IMR-90 (cell line): ENCODE results near the gene ATIC. TPM values are rescaled to one million over a fixed set of nuclear protein-coding genes. Genes with fewer than 3 reads are reported as not detected.

Source experiments
- ATAC-seq: fragments of 200-7000 bp; cut with Tn5 transposase; 2 replicates; pipeline ENCODE4 v1.9.1; 2020; ENCODE audit warnings: low read depth, mild to moderate bottlenecking, moderate library complexity
- BruUV-seq: library from RNA; stranded (reverse); fragments of 400-500 nt; replicated peaks from 2 replicates; lab custom pipeline; 2021; lab: Mats Ljungman, UMichigan
- CTCF ChIA-PET: fragments of 300-600 bp; formaldehyde crosslinking; extraction: SDS; loops from one replicate; lab custom pipeline; 2021; ENCODE audit warnings: antibody characterized with exemption; lab: Yijun Ruan, JAX
- POLR2A ChIA-PET: fragments of 300-600 bp; sonication (Branson Sonifier 250); formaldehyde crosslinking; loops from one replicate; lab custom pipeline; 2022; ENCODE audit warnings: antibody characterized with exemption; ENCODE audit not compliant: unreplicated experiment; lab: Charles Lee
- DNase-seq: peaks from one replicate; pipeline ENCODE4 v3.0.0; 2013
- H2AFZ ChIP-seq: replicated peaks from 2 replicates; pipeline ENCODE3; 2013; ENCODE audit warnings: low read length, mild to moderate bottlenecking; ENCODE audit not compliant: poor library complexity
- H2AK5ac ChIP-seq: 2 replicates; pipeline ENCODE4 v1.6.1; 2013; ENCODE audit warnings: low read depth, low read length, inconsistent platforms
- H2AK9ac ChIP-seq: replicated peaks from 2 replicates; pipeline ENCODE3; 2013; ENCODE audit warnings: mild to moderate bottlenecking, low read depth, low read length, moderate library complexity; ENCODE audit not compliant: poor library complexity
- H2BK120ac ChIP-seq: 2 replicates; pipeline ENCODE4 v1.6.1; 2013; ENCODE audit warnings: low read depth, low read length, inconsistent platforms
- H2BK15ac ChIP-seq: 3 replicates; pipeline ENCODE4 v1.6.1; 2013; ENCODE audit warnings: low read depth, low read length, inconsistent platforms
- H2BK20ac ChIP-seq: 2 replicates; pipeline ENCODE4 v1.6.1; 2013; ENCODE audit warnings: low read depth, mild to moderate bottlenecking, inconsistent platforms, low read length, moderate library complexity
- H2BK5ac ChIP-seq: 2 replicates; pipeline ENCODE4 v1.6.1; 2013; ENCODE audit warnings: mild to moderate bottlenecking, low read depth, low read length, inconsistent platforms; ENCODE audit not compliant: poor library complexity, severe bottlenecking
- H3K14ac ChIP-seq: replicated peaks from 2 replicates; pipeline ENCODE4 v1.6.1; 2013; ENCODE audit warnings: low read depth, low read length, inconsistent platforms
- H3K18ac ChIP-seq: 2 replicates; pipeline ENCODE4 v1.6.1; 2013; ENCODE audit warnings: low read depth, low read length, control low read depth
- H3K23ac ChIP-seq: 2 replicates; pipeline ENCODE4 v1.6.1; 2013; ENCODE audit warnings: low read depth, low read length, inconsistent platforms
- H3K27ac ChIP-seq: 2 replicates; pipeline ENCODE4 v1.5.1; 2013; ENCODE audit warnings: mild to moderate bottlenecking, control low read depth, low read length; ENCODE audit not compliant: insufficient read depth
- H3K27me3 ChIP-seq: 2 replicates; pipeline ENCODE4 v1.6.1; 2013; ENCODE audit warnings: low read length; ENCODE audit not compliant: control insufficient read depth, insufficient read depth
- H3K36me3 ChIP-seq: 2 replicates; pipeline ENCODE4 v1.6.1; 2013; ENCODE audit warnings: low read length, mixed read lengths; ENCODE audit not compliant: control insufficient read depth, insufficient read depth
- H3K4ac ChIP-seq: 2 replicates; pipeline ENCODE4 v1.6.1; 2013; ENCODE audit warnings: low read depth, low read length, inconsistent platforms
- H3K4me1 ChIP-seq: 2 replicates; pipeline ENCODE4 v1.6.1; 2013; ENCODE audit warnings: low read length, mixed read lengths; ENCODE audit not compliant: control insufficient read depth, insufficient read depth
- H3K4me2 ChIP-seq: 2 replicates; pipeline ENCODE4 v1.6.1; 2013; ENCODE audit warnings: low read depth, mild to moderate bottlenecking, control low read depth, low read length, moderate library complexity
- H3K4me3 ChIP-seq: 2 replicates; pipeline ENCODE4 v1.5.1; 2013; ENCODE audit warnings: low read depth, mild to moderate bottlenecking, control low read depth, low read length, moderate library complexity; ENCODE audit not compliant: insufficient read depth
- H3K56ac ChIP-seq: 2 replicates; pipeline ENCODE4 v1.6.1; 2013; ENCODE audit warnings: low read length, inconsistent platforms; ENCODE audit not compliant: insufficient read depth; ENCODE audit errors: extremely low read depth
- H3K79me1 ChIP-seq, 2 experiments: 2 replicates each; pipeline ENCODE4 v1.6.1; 2013; ENCODE audit warnings: low read length in 2 of 2, inconsistent platforms in 1 of 2, low read depth in 1 of 2
- H3K9ac ChIP-seq: 2 replicates; pipeline ENCODE4 v1.6.1; 2013; ENCODE audit warnings: low read depth, low read length, control low read depth
- H3K9me1 ChIP-seq: 2 replicates; pipeline ENCODE4 v1.6.1; 2013; ENCODE audit warnings: low read length, inconsistent platforms; ENCODE audit not compliant: insufficient read depth
- H3K9me3 ChIP-seq: 2 replicates; pipeline ENCODE4 v1.6.1; 2013; ENCODE audit warnings: low read length; ENCODE audit not compliant: control insufficient read depth, insufficient read depth
- H4K20me1 ChIP-seq: 2 replicates; pipeline ENCODE4 v1.6.1; 2013; ENCODE audit warnings: low read length, inconsistent platforms; ENCODE audit not compliant: insufficient read depth
- H4K5ac ChIP-seq: 2 replicates; pipeline ENCODE4 v1.6.1; 2013; ENCODE audit warnings: mild to moderate bottlenecking, low read depth, low read length, control low read depth
- H4K8ac ChIP-seq, 2 experiments: 2 replicates each; pipeline ENCODE4 v1.6.1; 2013; ENCODE audit warnings: low read depth in 2 of 2, low read length in 2 of 2, control low read depth in 1 of 2, inconsistent platforms in 1 of 2
- H4K91ac ChIP-seq: 2 replicates; pipeline ENCODE4 v1.6.1; 2013; ENCODE audit warnings: low read depth, low read length, inconsistent platforms; ENCODE audit not compliant: insufficient read depth
- BHLHE40 ChIP-seq: fragments of 150-350 bp; IDR thresholded peaks from 2 replicates; pipeline ENCODE4 v1.6.1; 2016; ENCODE audit warnings: mild to moderate bottlenecking, low read depth, low read length
- CEBPB ChIP-seq: IDR thresholded peaks from 2 replicates; pipeline ENCODE4 v1.6.1; 2012; ENCODE audit warnings: low read depth, low read length, improper control_type of control experiment
- CHD1 ChIP-seq: IDR thresholded peaks from 2 replicates; pipeline ENCODE4 v1.6.1; 2012; ENCODE audit warnings: low read depth, low read length, improper control_type of control experiment
- FOS ChIP-seq: fragments of 150-350 bp; IDR thresholded peaks from 2 replicates; pipeline ENCODE4 v1.6.1; 2016; ENCODE audit warnings: low read depth, low read length
- MAFK ChIP-seq: IDR thresholded peaks from 2 replicates; pipeline ENCODE4 v1.6.1; 2012; ENCODE audit warnings: low read depth, low read length, improper control_type of control experiment
- MAZ ChIP-seq: IDR thresholded peaks from 2 replicates; pipeline ENCODE4 v1.6.1; 2012; ENCODE audit warnings: low read depth, mild to moderate bottlenecking, low read length, improper control_type of control experiment, moderate library complexity, borderline replicate concordance
- MXI1 ChIP-seq: IDR thresholded peaks from 2 replicates; pipeline ENCODE4 v1.6.1; 2012; ENCODE audit warnings: low read depth, mild to moderate bottlenecking, low read length, moderate library complexity, borderline replicate concordance
- NFE2L2 ChIP-seq: fragments of 150-350 bp; IDR thresholded peaks from 2 replicates; pipeline ENCODE4 v1.6.1; 2016; ENCODE audit warnings: low read depth, mild to moderate bottlenecking, low read length
- POLR2A ChIP-seq: IDR thresholded peaks from 2 replicates; pipeline ENCODE4 v1.6.1; 2012; ENCODE audit warnings: mild to moderate bottlenecking, low read depth, low read length
- RCOR1 ChIP-seq: IDR thresholded peaks from 2 replicates; pipeline ENCODE4 v1.6.1; 2012; ENCODE audit warnings: mild to moderate bottlenecking, low read length, improper control_type of control experiment; ENCODE audit not compliant: insufficient replicate concordance
- RFX5 ChIP-seq: IDR thresholded peaks from 2 replicates; pipeline ENCODE4 v1.8.0; 2012; ENCODE audit warnings: low read depth, mild to moderate bottlenecking, low read length, moderate library complexity
- SMC3 ChIP-seq: fragments of 150-350 bp; IDR thresholded peaks from 2 replicates; pipeline ENCODE4 v1.6.1; 2016; ENCODE audit warnings: low read depth, mild to moderate bottlenecking, antibody characterized with exemption, low read length, moderate library complexity
- WGBS, 2 experiments: methylation state at CpG; one replicate each; pipeline versions ENCODE4 v1.1.5 to v1.1.7; 2013; ENCODE audit warnings: missing lambda C conversion rate in 2 of 2; ENCODE audit not compliant: insufficient read length in 1 of 2; ENCODE audit errors: extremely low coverage in 2 of 2; 5-methylcytosine and 5-hydroxymethylcytosine counted together
- dilution Hi-C: fragments of 300-500 bp; cut with HindIII; formaldehyde crosslinking; loops from one replicate; pipeline ENCODE4 v1.14.3; 2018; ENCODE audit warnings: low sequenced_read_pairs; ENCODE audit not compliant: unreplicated experiment
- in situ Hi-C: fragments of 300-500 bp; cut with MboI; formaldehyde crosslinking; loops from 3 replicates; pipeline ENCODE4 v1.14.3; 2019; ENCODE audit warnings: low sequenced_read_pairs, inconsistent platforms, mixed read lengths
- intact Hi-C: fragments of 100-400 bp; cut with micrococcal nuclease; formaldehyde crosslinking; loops from 2 replicates; pipeline ENCODE4 v1.10.0; 2022
- polyA plus RNA-seq, 3 experiments: library from polyadenylated mRNA; depleted of rRNA; stranded (reverse); fragments of >200 nt; gene quantifications; 2 replicates each; pipeline ENCODE4 v1.2.3, GENCODE V29; 2012; ENCODE audit warnings: low replicate concordance in 1 of 3
- total RNA-seq: library from RNA; depleted of rRNA; stranded (reverse); fragments of >200 nt; gene quantifications from 2 replicates; pipeline ENCODE4 v1.2.3, GENCODE V29; 2012
- TF ChIP-seq, protein P1 (sequence below): fragments of 150-350 bp; IDR thresholded peaks from 2 replicates; pipeline ENCODE4 v1.6.1; 2016; ENCODE audit warnings: low read depth, mild to moderate bottlenecking, low read length, moderate library complexity, borderline replicate concordance
- TF ChIP-seq, protein P2 (sequence below): conservative IDR thresholded peaks from 2 replicates; pipeline ENCODE4 v1.5.1; 2012; ENCODE audit warnings: mild to moderate bottlenecking, low read depth, low read length, improper control_type of control experiment
- TF ChIP-seq, protein P3 (sequence below): fragments of 150-350 bp; IDR thresholded peaks from 2 replicates; pipeline ENCODE4 v1.6.1; 2017; ENCODE audit warnings: mild to moderate bottlenecking, antibody characterized with exemption, low read length, low read depth

Gene ATIC
- total and polyA plus RNA-seq, 2 of the 4 experiments (the other 2 are of a cell fraction): 30.5 to 101 TPM

GRCh38 chr2:215374642-215375466 is 63.0 kb downstream of the ATIC start:
- Histone ChIP-seq H2BK5ac (no peak overlapping the region), H2BK20ac (no peak overlapping the region), H3K23ac (no peak overlapping the region), H2BK15ac (no peak overlapping the region), H2AFZ (no peak overlapping the region), H2AK5ac (no peak overlapping the region), H2BK120ac (no peak overlapping the region), H3K18ac (no peak overlapping the region), H3K14ac (no peak overlapping the region), H3K56ac (no peak overlapping the region), H3K9ac (no peak overlapping the region), H3K4me3 (no peak overlapping the region), H3K4ac (no peak overlapping the region), H3K9me3 (no peaks in the 10 kb centered on the region), H4K20me1 (peaks cover 31% of the 10 kb centered on the region), H3K27ac (no peak overlapping the region), H3K4me2 (no peak overlapping the region), H4K5ac (no peak overlapping the region; the same call in 1 of the 2 replicates), H3K79me1 (peaks cover 23 to 43% of the 10 kb centered on the region in 2 experiments), H4K8ac (no peak overlapping the region), H3K4me1 (peaks cover 5% of the 10 kb centered on the region), H3K9me1 (peaks cover 12% of the 10 kb centered on the region), H2AK9ac (no peak overlapping the region), H3K36me3 (peaks cover 80% of the 10 kb centered on the region), H3K27me3 (no peaks in the 10 kb centered on the region), H4K91ac (no peak overlapping the region)
- BruUV-seq: no TSS peak
- ATAC-seq (no peak), DNase-seq (no peak)
- ChIA-PET CTCF (interaction anchor here (0.6 kb wide), 1 partner anchor 171 kb away, joined by 9 read pairs; no protein-coding TSS in a partner anchor), POLR2A (no interaction called here)
- in situ Hi-C loops (no loop called here), dilution Hi-C loops (no loop called here), intact Hi-C loops (no loop called here)
- no CpG with 5 or more reads among the region's 10 CpGs for WGBS, 2 experiments
- TF ChIP-seq POLR2A (no peak), MXI1 (no peak), RCOR1 (no peak), CHD1 (no peak), FOS (no peak), RFX5 (no peak), NFE2L2 (no peak), MAZ (no peak), CEBPB (no peak), BHLHE40 (no peak), SMC3 (no peak), MAFK (no peak)
- TF ChIP-seq, protein P1, sequence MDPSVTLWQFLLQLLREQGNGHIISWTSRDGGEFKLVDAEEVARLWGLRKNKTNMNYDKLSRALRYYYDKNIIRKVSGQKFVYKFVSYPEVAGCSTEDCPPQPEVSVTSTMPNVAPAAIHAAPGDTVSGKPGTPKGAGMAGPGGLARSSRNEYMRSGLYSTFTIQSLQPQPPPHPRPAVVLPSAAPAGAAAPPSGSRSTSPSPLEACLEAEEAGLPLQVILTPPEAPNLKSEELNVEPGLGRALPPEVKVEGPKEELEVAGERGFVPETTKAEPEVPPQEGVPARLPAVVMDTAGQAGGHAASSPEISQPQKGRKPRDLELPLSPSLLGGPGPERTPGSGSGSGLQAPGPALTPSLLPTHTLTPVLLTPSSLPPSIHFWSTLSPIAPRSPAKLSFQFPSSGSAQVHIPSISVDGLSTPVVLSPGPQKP: no peak
- TF ChIP-seq, protein P2, sequence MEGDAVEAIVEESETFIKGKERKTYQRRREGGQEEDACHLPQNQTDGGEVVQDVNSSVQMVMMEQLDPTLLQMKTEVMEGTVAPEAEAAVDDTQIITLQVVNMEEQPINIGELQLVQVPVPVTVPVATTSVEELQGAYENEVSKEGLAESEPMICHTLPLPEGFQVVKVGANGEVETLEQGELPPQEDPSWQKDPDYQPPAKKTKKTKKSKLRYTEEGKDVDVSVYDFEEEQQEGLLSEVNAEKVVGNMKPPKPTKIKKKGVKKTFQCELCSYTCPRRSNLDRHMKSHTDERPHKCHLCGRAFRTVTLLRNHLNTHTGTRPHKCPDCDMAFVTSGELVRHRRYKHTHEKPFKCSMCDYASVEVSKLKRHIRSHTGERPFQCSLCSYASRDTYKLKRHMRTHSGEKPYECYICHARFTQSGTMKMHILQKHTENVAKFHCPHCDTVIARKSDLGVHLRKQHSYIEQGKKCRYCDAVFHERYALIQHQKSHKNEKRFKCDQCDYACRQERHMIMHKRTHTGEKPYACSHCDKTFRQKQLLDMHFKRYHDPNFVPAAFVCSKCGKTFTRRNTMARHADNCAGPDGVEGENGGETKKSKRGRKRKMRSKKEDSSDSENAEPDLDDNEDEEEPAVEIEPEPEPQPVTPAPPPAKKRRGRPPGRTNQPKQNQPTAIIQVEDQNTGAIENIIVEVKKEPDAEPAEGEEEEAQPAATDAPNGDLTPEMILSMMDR: no peak
- TF ChIP-seq, protein P3, sequence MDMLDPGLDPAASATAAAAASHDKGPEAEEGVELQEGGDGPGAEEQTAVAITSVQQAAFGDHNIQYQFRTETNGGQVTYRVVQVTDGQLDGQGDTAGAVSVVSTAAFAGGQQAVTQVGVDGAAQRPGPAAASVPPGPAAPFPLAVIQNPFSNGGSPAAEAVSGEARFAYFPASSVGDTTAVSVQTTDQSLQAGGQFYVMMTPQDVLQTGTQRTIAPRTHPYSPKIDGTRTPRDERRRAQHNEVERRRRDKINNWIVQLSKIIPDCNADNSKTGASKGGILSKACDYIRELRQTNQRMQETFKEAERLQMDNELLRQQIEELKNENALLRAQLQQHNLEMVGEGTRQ: no peak
